CD14-positive monocyte (primary cell): Measurements from ENCODE around the gene FMNL3. TPM values are rescaled to one million over a fixed set of nuclear protein-coding genes. Genes with fewer than 3 reads are reported as not detected.

Source experiments
- DNase-seq, 3 donors: peaks; one replicate each; pipeline ENCODE4 v3.0.0-alpha.2; 2011 to 2022
- H2AFZ ChIP-seq: 2 replicates; pipeline ENCODE4 v1.6.0; 2012; ENCODE audit warnings: mild to moderate bottlenecking, low read depth, low read length, inconsistent platforms; ENCODE audit not compliant: insufficient read depth, poor library complexity, severe bottlenecking
- H3K27ac ChIP-seq, 2 donors: 1 replicate in 1 of 2; 2 replicates in 1 of 2; pipeline ENCODE4 v1.5.1; 2012 to 2013; ENCODE audit warnings: low read length in 2 of 2, control low read depth in 1 of 2, inconsistent platforms in 1 of 2, low read depth in 1 of 2, mild to moderate bottlenecking in 1 of 2
- H3K27me3 ChIP-seq, 2 donors: one replicate each; pipeline versions ENCODE4 v1.6.0 to v1.6.1; 2011 to 2013; ENCODE audit warnings: low read length in 2 of 2; ENCODE audit not compliant: control insufficient read depth in 2 of 2, insufficient read depth in 2 of 2
- H3K36me3 ChIP-seq, 2 donors: replicated peaks in 1 of 2; 1 replicate in 1 of 2; 2 replicates in 1 of 2; pipeline versions ENCODE4 v1.5.1 to v1.6.1; 2012 to 2013; ENCODE audit warnings: low read length in 2 of 2, control low read depth in 1 of 2, inconsistent platforms in 1 of 2, mild to moderate bottlenecking in 1 of 2; ENCODE audit not compliant: insufficient read depth in 2 of 2, control insufficient read depth in 1 of 2
- H3K4me1 ChIP-seq, 2 donors: 1 replicate in 1 of 2; 2 replicates in 1 of 2; pipeline versions ENCODE4 v1.5.1 to v1.6.1; 2012 to 2013; ENCODE audit warnings: low read length in 2 of 2, control low read depth in 1 of 2, inconsistent platforms in 1 of 2, mild to moderate bottlenecking in 1 of 2, moderate library complexity in 1 of 2; ENCODE audit not compliant: insufficient read depth in 2 of 2, control insufficient read depth in 1 of 2
- H3K4me2 ChIP-seq: replicated peaks from 2 replicates; pipeline ENCODE3; 2012; ENCODE audit warnings: low read length, moderate library complexity, mild to moderate bottlenecking; ENCODE audit not compliant: poor library complexity, severe bottlenecking; ENCODE audit errors: extremely low read depth
- H3K4me3 ChIP-seq, 3 experiments: fragments of 200-600 bp in 1 of 3; sonication (generic) in 1 of 3; replicated peaks in 1 of 3; 1 replicate in 2 of 3; 2 replicates in 1 of 3; pipeline ENCODE4 v1.5.1; 2011 to 2013; ENCODE audit warnings: low read length in 3 of 3, mild to moderate bottlenecking in 3 of 3, control low read depth in 2 of 3, low read depth in 2 of 3, inconsistent platforms in 1 of 3, moderate library complexity in 1 of 3
- H3K79me2 ChIP-seq: 2 replicates; pipeline ENCODE4 v1.6.0; 2012; ENCODE audit warnings: mild to moderate bottlenecking, control low read depth, inconsistent platforms, low read length, moderate library complexity; ENCODE audit not compliant: insufficient read depth
- H3K9ac ChIP-seq: 2 replicates; pipeline ENCODE4 v1.6.0; 2017; ENCODE audit warnings: low read length, mild to moderate bottlenecking; ENCODE audit not compliant: insufficient read depth, poor library complexity, severe bottlenecking
- H3K9me3 ChIP-seq, 2 donors: replicated peaks in 1 of 2; 1 replicate in 1 of 2; 2 replicates in 1 of 2; pipeline versions ENCODE4 v1.5.1 to v1.6.1; 2012 to 2013; ENCODE audit warnings: low read length in 2 of 2, control low read depth in 1 of 2; ENCODE audit not compliant: control insufficient read depth in 1 of 2, insufficient read depth in 1 of 2
- H4K20me1 ChIP-seq: 2 replicates; pipeline ENCODE4 v1.6.0; 2012; ENCODE audit warnings: mild to moderate bottlenecking, low read length, control low read depth, moderate library complexity; ENCODE audit not compliant: insufficient read depth
- H3K27ac Mint-ChIP-seq, 7 donors: one replicate each; pipeline ENCODE4 v1.8.0; 2020; ENCODE audit warnings: mild to moderate bottlenecking in 7 of 7, mixed read lengths in 7 of 7, moderate library complexity in 6 of 7, inconsistent platforms in 2 of 7
- H3K27me3 Mint-ChIP-seq, 3 donors: one replicate each; pipeline ENCODE4 v1.8.0; 2021 to 2022; ENCODE audit warnings: low read depth in 3 of 3, mild to moderate bottlenecking in 3 of 3, mixed read lengths in 3 of 3, moderate library complexity in 3 of 3, inconsistent platforms in 1 of 3
- H3K36me3 Mint-ChIP-seq, 2 donors: one replicate each; pipeline ENCODE4 v1.8.0; 2020; ENCODE audit warnings: mixed read lengths in 2 of 2, inconsistent platforms in 1 of 2, mild to moderate bottlenecking in 1 of 2
- H3K4me1 Mint-ChIP-seq: one replicate; pipeline ENCODE4 v1.8.0; 2020; ENCODE audit warnings: mild to moderate bottlenecking, mixed read lengths
- H3K4me3 Mint-ChIP-seq, 2 donors: one replicate each; pipeline ENCODE4 v1.8.0; 2020; ENCODE audit warnings: mild to moderate bottlenecking in 2 of 2, mixed read lengths in 2 of 2, moderate library complexity in 1 of 2
- H3K9me3 Mint-ChIP-seq, 7 donors: one replicate each; pipeline ENCODE4 v1.8.0; 2020 to 2022; ENCODE audit warnings: mixed read lengths in 7 of 7, mild to moderate bottlenecking in 6 of 7, moderate library complexity in 6 of 7, inconsistent platforms in 2 of 7
- WGBS: methylation state at CpG from one replicate; pipeline ENCODE4 v1.1.5; 2013; ENCODE audit warnings: missing lambda C conversion rate; ENCODE audit not compliant: insufficient coverage; 5-methylcytosine and 5-hydroxymethylcytosine counted together
- intact Hi-C, 2 donors: fragments of 100-400 bp; cut with micrococcal nuclease; formaldehyde crosslinking; loops; one replicate each; pipeline versions ENCODE4 v1.15.0 to v1.15.1; 2023
- polyA plus RNA-seq, 3 donors: library from polyadenylated mRNA; depleted of rRNA in 1 of 3; unstranded in 2 of 3; stranded (reverse) in 1 of 3; fragments of 300-500 nt in 2 of 3; fragments of >200 nt in 1 of 3; fragmentation: Illumina TruSeq in 2 of 3; gene quantifications; 1 replicate in 2 of 3; 2 replicates in 1 of 3; pipeline ENCODE4 v1.2.3, GENCODE V29; 2012 to 2021
- TF ChIP-seq, protein P1 (sequence below): fragments of 200-600 bp; IDR thresholded peaks from one replicate; pipeline ENCODE4 v1.8.0; 2022; ENCODE audit warnings: antibody characterized with exemption, mild to moderate bottlenecking

FMNL3 gene
- polyA plus RNA-seq, 3 donors, result 1.5 to 5.4 (median 1.7) TPM

GRCh38 chr12:49626836-49627235 is 80.4 kb downstream of the FMNL3 start:
- Histone ChIP-seq H3K9me3 (no peaks in the 10 kb centered on the region), H3K4me2 (no peak overlapping the region), H3K27me3 (peaks cover under 1 to 8% of the 10 kb centered on the region in 2 donors), H3K27ac (no peak overlapping the region), H2AFZ (no peak overlapping the region), H3K4me3 (no peak overlapping the region), H4K20me1 (no peaks in the 10 kb centered on the region), H3K9ac (no peak overlapping the region), H3K36me3 (no peaks in the 10 kb centered on the region), H3K4me1 (peaks cover 15 to 19% of the 10 kb centered on the region in 2 donors), H3K79me2 (no peaks in the 10 kb centered on the region)
- DNase-seq, result no peak
- Mint-ChIP-seq H3K4me1 (peaks cover 25% of the 10 kb centered on the region), H3K9me3 (peaks cover 0 to 4% (median 0%) of the 10 kb centered on the region in 7 donors), H3K27me3 (peaks cover 15 to 18% (median 16%) of the 10 kb centered on the region in 3 donors), H3K36me3 (no peaks in the 10 kb centered on the region), H3K4me3 (no peak overlapping the region), H3K27ac (no peak overlapping the region)
- no CpG with 5 or more reads among the region's 1 CpG for WGBS
- intact Hi-C loops, result no loop called here
- TF ChIP-seq, protein P1, sequence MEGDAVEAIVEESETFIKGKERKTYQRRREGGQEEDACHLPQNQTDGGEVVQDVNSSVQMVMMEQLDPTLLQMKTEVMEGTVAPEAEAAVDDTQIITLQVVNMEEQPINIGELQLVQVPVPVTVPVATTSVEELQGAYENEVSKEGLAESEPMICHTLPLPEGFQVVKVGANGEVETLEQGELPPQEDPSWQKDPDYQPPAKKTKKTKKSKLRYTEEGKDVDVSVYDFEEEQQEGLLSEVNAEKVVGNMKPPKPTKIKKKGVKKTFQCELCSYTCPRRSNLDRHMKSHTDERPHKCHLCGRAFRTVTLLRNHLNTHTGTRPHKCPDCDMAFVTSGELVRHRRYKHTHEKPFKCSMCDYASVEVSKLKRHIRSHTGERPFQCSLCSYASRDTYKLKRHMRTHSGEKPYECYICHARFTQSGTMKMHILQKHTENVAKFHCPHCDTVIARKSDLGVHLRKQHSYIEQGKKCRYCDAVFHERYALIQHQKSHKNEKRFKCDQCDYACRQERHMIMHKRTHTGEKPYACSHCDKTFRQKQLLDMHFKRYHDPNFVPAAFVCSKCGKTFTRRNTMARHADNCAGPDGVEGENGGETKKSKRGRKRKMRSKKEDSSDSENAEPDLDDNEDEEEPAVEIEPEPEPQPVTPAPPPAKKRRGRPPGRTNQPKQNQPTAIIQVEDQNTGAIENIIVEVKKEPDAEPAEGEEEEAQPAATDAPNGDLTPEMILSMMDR, result no peak

DNA sequence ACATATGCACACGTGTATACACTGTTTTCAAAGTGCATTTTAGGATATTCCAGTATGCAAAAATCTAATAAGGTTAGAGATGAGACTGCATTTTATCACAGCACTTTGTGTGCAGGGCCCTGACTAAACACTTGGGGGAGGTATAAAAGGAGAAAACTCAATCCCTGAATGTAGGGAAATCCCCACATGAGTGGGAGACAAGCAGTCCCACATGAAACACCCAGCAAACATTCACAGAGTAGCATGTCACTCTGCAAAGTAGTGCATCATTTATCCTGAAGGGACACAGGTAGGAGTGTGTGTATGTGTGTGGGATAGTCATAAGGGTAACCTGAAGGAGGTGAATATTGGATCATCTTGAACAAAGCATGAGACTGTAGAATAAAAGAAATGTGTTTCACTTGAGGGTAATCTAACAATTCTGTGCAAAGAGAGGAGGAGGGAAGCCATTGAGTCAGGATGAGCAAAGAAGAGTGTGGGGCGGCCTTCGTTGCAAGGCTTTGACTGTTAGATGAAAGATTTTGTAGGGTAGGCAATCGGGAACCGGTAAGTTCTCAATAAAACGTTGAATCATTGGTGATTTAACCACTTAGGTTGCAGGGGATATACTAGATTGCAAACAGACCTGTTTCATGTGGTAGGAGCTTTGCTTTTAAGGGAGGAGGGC is 80.9 kb downstream of the FMNL3 start:
- Histone ChIP-seq H3K27ac (no peak overlapping the region), H2AFZ (no peak overlapping the region), H3K36me3 (no peaks in the 10 kb centered on the region), H3K4me3 (no peak overlapping the region), H4K20me1 (no peaks in the 10 kb centered on the region), H3K9ac (no peak overlapping the region), H3K4me2 (no peak overlapping the region), H3K4me1 (peaks cover 18 to 22% of the 10 kb centered on the region in 2 donors), H3K9me3 (no peaks in the 10 kb centered on the region), H3K27me3 (peaks cover 6 to 13% of the 10 kb centered on the region in 2 donors), H3K79me2 (no peaks in the 10 kb centered on the region)
- H3K4me1 Mint-ChIP-seq, result peaks cover 29% of the 10 kb centered on the region
- peaks cover 20 to 23% (median 22%) of the 10 kb centered on the region in 3 donors for H3K27me3 Mint-ChIP-seq
- no peak overlapping the region for H3K27ac Mint-ChIP-seq
- H3K36me3 Mint-ChIP-seq, result no peaks in the 10 kb centered on the region
- H3K4me3 Mint-ChIP-seq, result no peak overlapping the region
- intact Hi-C loops, result no loop called here
- 91% methylated on average over 5 of the region's 6 CpGs for WGBS
- H3K9me3 Mint-ChIP-seq, result peaks cover 0 to 4% (median 2%) of the 10 kb centered on the region in 7 donors
- TF ChIP-seq, protein P1, result peak; percentile 8
- no peak for DNase-seq
